Measurements from ENCODE around the gene TAX1BP1. TPM values are rescaled to one million over a fixed set of nuclear protein-coding genes. Genes with fewer than 3 reads are reported as not detected.

Gene TAX1BP1
- total and polyA plus RNA-seq, 2 of the 13 experiments (the other 11 are each of a cell fraction or from before 2014, with no cell fraction given): 95.2 to 98.9 TPM

DNA sequence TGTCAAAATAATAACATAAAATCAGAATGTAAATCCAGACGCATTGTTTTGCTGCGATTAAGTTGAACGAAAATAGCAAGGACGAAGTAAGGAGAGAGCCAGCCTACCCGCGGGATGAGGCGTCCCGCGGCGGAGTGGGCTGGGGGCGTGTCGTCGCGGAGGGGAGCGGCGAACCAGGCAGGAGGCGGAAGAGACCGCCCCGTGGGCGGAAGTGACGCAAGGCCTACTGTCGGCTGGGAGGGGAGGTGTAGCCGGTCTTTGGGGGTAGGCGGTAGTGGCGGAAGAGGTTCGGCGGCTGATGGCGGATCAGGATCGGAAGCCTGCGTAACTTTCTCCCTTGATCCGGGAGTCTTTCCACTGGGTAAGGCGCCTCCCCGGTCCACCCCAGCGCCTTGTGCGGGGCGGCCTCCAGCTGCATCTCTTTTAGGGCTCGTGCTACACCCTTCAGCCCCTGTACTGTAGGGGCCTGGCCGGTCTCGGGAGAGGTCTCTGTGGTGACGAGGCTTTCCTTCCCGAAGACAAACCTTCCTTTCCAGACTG, at the start of gene TAX1BP1 (continued):
- TF ChIP-seq, protein P1, sequence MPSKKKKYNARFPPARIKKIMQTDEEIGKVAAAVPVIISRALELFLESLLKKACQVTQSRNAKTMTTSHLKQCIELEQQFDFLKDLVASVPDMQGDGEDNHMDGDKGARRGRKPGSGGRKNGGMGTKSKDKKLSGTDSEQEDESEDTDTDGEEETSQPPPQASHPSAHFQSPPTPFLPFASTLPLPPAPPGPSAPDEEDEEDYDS (CRISPR knock-in tag; IDR thresholded peaks at IDR 0.05): peak; percentile 68
- no peak for TF ChIP-seq ZFP41 (CRISPR knock-in tag; IDR thresholded peaks at IDR 0.05; ENCODE audit: borderline replicate concordance)
- no peak for TF ChIP-seq ZNF552 (CRISPR knock-in tag; IDR thresholded peaks at IDR 0.05; ENCODE audit: borderline replicate concordance)
- TF ChIP-seq ZNF737 (CRISPR knock-in tag; IDR thresholded peaks at IDR 0.05; ENCODE audit: borderline replicate concordance): no peak
- no peak for TF ChIP-seq IKZF1 (IDR thresholded peaks at IDR 0.05)
- TF ChIP-seq ZNF317 (CRISPR knock-in tag; IDR thresholded peaks at IDR 0.05): no peak
- TF ChIP-seq, protein P2, sequence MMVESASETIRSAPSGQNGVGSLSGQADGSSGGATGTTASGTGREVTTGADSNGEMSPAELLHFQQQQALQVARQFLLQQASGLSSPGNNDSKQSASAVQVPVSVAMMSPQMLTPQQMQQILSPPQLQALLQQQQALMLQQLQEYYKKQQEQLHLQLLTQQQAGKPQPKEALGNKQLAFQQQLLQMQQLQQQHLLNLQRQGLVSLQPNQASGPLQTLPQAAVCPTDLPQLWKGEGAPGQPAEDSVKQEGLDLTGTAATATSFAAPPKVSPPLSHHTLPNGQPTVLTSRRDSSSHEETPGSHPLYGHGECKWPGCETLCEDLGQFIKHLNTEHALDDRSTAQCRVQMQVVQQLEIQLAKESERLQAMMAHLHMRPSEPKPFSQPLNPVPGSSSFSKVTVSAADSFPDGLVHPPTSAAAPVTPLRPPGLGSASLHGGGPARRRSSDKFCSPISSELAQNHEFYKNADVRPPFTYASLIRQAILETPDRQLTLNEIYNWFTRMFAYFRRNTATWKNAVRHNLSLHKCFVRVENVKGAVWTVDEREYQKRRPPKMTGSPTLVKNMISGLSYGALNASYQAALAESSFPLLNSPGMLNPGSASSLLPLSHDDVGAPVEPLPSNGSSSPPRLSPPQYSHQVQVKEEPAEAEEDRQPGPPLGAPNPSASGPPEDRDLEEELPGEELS (CRISPR knock-in tag; IDR thresholded peaks at IDR 0.05): peak; percentile 59; the same call in 1 of the 2 replicates
- TF ChIP-seq MIXL1 (CRISPR knock-in tag; IDR thresholded peaks at IDR 0.05): 0 out of 2 replicates have a peak, but pooled peaks have one; percentile 54
- TF ChIP-seq ZNF34 (CRISPR knock-in tag; IDR thresholded peaks at IDR 0.05; ENCODE audit: borderline replicate concordance): peak; percentile 69; the same call in 1 of the 2 replicates
- TF ChIP-seq TCF7L2 (IDR thresholded peaks at IDR 0.05; ENCODE audit: low read depth, low read length): no peak
- TF ChIP-seq MAFG (CRISPR knock-in tag; IDR thresholded peaks at IDR 0.05): no peak
- no peak; the same call in 1 of the 2 replicates for TF ChIP-seq TSC22D2 (CRISPR knock-in tag; IDR thresholded peaks at IDR 0.05; ENCODE audit: borderline replicate concordance)
- TF ChIP-seq ZBTB7B (CRISPR knock-in tag; IDR thresholded peaks at IDR 0.05): no peak
- no peak for TF ChIP-seq FOSL2 (CRISPR knock-in tag; IDR thresholded peaks at IDR 0.05)
- TF ChIP-seq, protein P3, sequence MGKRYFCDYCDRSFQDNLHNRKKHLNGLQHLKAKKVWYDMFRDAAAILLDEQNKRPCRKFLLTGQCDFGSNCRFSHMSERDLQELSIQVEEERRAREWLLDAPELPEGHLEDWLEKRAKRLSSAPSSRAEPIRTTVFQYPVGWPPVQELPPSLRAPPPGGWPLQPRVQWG (CRISPR knock-in tag; IDR thresholded peaks at IDR 0.05; ENCODE audit: borderline replicate concordance, low read depth): no peak
- TF ChIP-seq ZNF124 (CRISPR knock-in tag; IDR thresholded peaks at IDR 0.05): 0 out of 2 replicates have a peak, but pooled peaks have one; percentile 29
- TF ChIP-seq, protein P4, sequence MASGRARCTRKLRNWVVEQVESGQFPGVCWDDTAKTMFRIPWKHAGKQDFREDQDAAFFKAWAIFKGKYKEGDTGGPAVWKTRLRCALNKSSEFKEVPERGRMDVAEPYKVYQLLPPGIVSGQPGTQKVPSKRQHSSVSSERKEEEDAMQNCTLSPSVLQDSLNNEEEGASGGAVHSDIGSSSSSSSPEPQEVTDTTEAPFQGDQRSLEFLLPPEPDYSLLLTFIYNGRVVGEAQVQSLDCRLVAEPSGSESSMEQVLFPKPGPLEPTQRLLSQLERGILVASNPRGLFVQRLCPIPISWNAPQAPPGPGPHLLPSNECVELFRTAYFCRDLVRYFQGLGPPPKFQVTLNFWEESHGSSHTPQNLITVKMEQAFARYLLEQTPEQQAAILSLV (CRISPR knock-in tag; IDR thresholded peaks at IDR 0.05; ENCODE audit: borderline replicate concordance): no peak
- TF ChIP-seq MIER2 (CRISPR knock-in tag; IDR thresholded peaks at IDR 0.05): no peak
- TF ChIP-seq ZNF460 (CRISPR knock-in tag; IDR thresholded peaks at IDR 0.05; ENCODE audit: borderline replicate concordance): no peak
- TF ChIP-seq ZNF543 (CRISPR knock-in tag; IDR thresholded peaks at IDR 0.05): peak; percentile 84; the same call in 1 of the 2 replicates
- TF ChIP-seq DPF2 (CRISPR knock-in tag; IDR thresholded peaks at IDR 0.05; ENCODE audit: borderline replicate concordance, low read depth): no peak
- TF ChIP-seq BRD4 (CRISPR knock-in tag; IDR thresholded peaks at IDR 0.05): peak; percentile 90
- peak; percentile 84 for TF ChIP-seq CEBPG (CRISPR knock-in tag; IDR thresholded peaks at IDR 0.05)
- TF ChIP-seq, protein P5, sequence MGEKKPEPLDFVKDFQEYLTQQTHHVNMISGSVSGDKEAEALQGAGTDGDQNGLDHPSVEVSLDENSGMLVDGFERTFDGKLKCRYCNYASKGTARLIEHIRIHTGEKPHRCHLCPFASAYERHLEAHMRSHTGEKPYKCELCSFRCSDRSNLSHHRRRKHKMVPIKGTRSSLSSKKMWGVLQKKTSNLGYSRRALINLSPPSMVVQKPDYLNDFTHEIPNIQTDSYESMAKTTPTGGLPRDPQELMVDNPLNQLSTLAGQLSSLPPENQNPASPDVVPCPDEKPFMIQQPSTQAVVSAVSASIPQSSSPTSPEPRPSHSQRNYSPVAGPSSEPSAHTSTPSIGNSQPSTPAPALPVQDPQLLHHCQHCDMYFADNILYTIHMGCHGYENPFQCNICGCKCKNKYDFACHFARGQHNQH (CRISPR knock-in tag; IDR thresholded peaks at IDR 0.05): no peak; the same call in 1 of the 2 replicates
